Mesenteric fat pad (tissue), 1 donor: ENCODE measurements around the gene HLA-E. TPM values are rescaled to one million over a fixed set of nuclear protein-coding genes. Genes with fewer than 3 reads are reported as not detected.
A peak's percentile ranks its signal among the peaks of the same experiment; 100 is the strongest.
"Not testable (repeated sequence)": the region's sequence is repeated elsewhere in the genome, so short reads cannot be mapped to it uniquely, and the experiment has no call there.

Source experiments
- DNase-seq: peaks from one replicate; pipeline ENCODE4 v3.0.0-alpha.2; 2020; ENCODE audit warnings: low spot score
- total RNA-seq: library from RNA; stranded (reverse); fragmentation: NEBNext Ultra II Directional; extraction: Animal tissue kit (Norgen Biotek cat#: 25700); gene quantifications from one replicate; pipeline ENCODE4 v1.2.1, GENCODE V29; 2021
- donor health status: DM: yes; HTN: yes; CAD: no.

HLA-E gene
- total RNA-seq, 1 donor from 2014 or later, result 450 TPM

DNA sequence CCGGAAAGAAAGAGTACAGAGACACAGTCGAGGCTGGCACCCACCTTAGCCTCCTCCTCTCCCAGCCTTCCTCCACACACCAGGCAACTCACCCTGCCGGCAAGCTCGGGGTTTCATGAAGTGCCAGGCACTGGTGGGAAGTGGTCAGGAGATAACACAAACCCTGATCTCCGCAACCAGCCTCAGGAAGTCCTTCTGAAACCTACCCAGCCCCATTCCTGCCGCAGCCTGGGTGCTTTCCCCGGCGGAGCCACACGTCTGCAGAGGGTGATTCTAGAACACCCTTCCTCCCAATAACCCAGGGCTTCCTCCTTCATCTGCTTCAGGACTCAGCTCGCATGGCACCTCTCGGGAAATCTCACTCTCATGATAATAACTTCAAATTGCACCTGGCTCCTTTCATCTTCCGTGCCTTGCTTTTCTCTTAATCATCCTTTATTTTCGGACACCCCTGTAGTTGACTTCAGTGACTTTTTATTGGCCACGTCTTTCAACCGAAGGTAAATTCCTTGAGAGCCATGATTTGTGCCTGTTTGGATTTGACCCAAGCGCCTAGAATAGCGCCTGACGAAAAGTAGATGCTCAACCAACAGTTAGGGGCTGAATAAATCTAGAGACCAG, 8.7 kb upstream of the HLA-E start:
- no peak for DNase-seq

DNA sequence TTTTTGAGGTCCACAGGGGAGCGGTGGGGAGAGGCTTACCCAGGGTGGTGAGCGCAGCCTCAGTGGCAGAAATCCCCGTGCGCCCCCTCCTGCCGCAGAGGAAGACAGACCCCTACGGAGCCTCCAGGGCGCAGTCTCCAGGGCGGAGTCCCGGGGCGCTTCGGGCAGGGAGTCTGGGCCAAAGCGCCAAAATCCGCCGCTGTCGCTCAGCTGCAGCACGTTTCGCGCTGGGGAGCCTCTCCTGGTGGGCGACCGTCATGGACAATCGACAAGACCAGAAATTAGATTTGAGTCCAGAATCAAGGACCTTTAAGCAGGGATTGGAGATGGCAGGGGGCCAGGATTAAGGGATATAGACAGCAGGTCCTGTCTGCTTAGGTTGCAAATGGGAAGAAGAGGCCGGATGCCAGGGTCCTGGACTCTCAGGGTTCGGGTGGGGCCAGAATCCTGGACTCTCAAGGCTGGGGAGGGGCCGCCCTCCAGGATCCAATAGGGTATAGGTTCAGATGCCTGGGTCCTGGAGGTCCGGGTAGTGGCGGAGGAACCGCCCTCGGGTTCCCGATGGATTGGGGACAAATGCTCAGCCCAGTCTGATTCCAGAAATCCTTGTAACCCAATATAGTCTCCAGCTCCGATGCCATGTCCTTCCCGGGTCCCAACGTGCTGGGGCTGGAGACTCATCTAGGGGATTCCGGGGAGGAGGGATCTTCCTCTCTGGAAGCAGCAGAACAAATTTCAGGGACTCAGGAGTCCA, 7.9 kb upstream of the HLA-E start:
- DNase-seq, result no peak

DNA sequence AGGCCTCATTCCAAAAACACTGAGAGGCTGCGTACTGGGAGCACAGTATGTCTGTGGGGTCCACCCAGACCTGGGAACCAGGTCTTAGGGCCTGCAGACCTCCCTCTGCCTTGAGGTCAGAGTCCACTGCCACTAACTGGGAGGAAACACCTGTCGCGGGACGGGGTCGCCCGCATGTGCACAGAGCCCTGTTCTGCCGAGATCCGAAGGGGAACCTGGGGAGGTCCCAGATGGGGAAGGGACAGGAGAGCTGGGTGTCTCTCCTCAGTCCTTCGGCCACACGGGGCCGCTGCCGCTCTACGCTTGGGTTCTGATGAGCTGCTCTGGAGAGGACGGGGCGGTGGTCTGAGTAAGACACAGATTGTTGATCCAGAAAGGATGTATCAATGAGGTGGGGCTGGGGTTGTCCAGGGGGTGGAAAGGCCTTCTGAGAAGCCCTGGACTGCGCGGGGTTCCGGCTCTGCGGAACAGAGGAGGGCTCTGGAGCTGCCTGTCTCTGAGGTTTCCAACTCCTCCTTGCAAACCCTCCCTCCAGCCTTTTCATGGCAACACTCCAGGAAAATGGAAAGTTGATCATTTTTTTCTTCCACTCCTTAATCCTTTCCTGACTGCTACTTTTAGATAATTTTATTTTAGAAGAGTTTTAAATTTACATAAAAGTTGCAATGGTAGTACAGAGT, 7.2 kb upstream of the HLA-E start:
- DNase-seq, result not testable (repeated sequence)

DNA sequence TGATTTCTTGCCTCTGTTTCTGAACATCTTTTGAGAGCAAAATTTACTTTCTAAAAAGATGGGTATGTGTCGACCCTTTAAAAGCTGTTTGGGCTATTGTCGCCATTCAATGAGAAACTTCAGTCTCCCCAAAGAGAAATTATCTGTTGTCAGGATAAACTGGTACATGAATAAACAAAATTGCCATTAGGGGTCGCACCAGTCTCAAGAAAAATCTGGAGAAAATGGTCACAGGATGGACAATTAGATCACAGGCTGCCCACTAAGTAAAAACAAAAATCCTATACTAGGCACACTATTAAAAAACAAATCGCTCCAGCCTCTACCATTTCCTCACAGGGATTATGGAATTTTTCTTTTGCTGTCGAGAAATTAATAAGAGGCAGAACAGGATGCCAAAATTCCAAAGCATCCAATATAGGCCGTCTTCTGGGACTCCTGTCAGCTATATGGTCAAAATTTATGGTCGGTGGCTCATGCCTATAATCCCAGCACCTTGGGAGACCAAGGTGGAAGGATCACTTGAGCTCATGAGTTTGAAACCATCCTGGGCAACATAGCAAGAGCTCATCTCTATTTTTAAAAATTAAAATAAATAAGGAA, 5.5 kb upstream of the HLA-E start:
- DNase-seq, result no peak

DNA sequence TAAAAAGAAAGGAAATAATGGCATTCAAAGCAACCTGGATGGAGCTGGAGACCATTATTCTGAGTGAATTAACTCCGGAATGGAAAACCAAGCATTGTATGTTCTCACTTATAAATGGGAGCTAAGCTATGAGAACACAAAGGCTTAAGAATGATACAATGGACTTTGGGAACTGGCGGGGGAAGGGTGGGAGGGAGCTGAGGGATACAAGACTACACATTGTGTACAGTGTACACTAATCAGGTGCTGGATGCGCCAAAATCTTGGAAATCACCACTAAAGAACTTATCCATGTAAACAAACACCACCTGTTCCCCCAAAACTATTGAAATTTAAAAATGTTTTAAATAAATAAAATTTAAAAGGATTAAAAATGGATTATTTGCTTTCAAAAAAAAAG, 4.1 kb upstream of the HLA-E start:
- DNase-seq, result no peak

DNA sequence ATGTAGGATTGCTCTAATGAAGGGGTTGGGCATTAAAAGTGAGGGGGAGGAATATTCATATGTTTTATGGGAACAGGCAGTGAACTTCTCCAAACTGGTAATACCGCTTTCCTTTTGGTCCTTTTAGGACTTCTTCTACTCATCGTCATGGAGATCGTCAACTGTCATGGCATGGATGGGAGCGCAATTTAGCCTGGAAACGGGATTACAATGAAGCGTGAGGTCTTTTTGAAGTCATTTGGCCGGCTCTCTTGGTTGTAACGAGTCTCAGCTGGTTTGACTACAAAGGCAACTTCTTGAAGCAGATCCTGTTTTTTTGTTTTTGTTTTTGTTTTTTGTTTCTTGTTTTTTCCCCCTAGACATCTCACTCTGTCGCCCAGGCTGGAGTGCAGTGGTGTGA, 1.4 kb upstream of the HLA-E start:
- no peak for DNase-seq

DNA sequence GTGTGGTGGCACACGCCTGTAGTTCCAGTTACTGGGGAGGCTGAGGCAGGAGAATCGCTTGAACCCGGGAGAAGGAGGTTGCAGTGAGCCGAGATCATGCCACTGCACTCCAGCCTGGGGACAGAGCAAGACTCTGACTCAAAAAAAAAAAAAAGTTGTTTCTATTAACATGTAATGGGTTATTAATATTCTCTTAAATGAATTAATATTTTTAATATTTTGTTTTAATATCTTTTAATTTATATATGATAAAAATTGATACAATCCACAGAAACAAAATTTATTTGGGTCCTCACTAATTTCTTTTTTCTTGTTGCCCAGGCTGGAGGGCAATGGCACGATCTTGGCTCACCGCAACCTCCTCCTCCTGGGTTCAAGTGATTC, 620 bp upstream of the HLA-E start:
- not testable (repeated sequence) for DNase-seq

DNA sequence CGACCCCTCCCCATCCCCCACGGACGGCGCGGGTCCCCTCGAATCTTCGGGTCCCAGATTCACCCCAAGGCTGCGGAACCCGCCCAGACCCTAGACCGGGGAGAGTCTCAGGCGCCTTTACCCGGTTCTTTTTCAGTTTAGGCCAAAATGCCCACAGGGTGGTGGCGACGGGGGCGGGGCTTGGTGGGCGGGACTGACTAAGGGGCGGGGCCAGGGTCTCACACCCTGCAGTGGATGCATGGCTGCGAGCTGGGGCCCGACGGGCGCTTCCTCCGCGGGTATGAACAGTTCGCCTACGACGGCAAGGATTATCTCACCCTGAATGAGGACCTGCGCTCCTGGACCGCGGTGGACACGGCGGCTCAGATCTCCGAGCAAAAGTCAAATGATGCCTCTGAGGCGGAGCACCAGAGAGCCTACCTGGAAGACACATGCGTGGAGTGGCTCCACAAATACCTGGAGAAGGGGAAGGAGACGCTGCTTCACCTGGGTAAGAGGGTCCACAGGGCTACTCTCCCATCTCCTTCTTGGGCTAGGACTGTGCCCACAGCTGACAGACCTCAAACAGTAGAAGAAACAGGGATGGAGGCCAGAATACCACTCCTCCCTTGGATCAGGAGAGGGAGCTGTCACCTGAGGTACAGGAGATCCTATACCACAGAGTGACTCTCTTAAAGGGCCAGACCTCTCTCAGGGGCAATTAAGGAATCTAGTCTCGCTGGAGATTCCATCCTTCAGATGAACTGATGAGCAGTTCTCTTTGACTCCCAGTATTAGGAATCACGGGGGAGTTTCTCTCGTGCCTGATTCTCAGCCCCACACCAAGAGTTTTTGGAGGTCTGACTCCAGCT, 942 bp downstream of the HLA-E start:
- DNase-seq, result peak; percentile 93

DNA sequence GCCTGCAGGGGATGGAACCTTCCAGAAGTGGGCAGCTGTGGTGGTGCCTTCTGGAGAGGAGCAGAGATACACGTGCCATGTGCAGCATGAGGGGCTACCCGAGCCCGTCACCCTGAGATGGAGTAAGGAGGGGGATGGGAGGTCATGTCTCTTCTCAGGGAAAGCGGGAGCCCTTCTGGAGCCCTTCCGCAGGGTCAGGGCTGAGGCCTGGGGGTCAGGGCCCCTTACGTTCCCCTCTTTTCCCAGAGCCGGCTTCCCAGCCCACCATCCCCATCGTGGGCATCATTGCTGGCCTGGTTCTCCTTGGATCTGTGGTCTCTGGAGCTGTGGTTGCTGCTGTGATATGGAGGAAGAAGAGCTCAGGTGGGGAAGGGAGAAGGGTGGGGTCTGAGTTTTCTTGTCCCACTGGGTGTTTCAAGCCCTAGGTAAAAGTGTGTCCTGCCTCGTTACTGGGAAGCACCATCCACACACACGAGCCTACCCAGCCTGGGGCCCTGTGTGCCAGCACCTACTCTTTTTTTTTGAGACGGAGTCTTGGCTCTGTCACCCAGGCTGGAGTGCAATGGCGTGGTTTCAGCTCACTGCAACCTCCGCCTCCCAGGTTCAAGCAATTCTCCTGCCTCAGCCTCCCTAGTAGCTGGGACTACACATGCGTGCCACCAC, 2.1 kb downstream of the HLA-E start:
- DNase-seq, result not testable (repeated sequence)

DNA sequence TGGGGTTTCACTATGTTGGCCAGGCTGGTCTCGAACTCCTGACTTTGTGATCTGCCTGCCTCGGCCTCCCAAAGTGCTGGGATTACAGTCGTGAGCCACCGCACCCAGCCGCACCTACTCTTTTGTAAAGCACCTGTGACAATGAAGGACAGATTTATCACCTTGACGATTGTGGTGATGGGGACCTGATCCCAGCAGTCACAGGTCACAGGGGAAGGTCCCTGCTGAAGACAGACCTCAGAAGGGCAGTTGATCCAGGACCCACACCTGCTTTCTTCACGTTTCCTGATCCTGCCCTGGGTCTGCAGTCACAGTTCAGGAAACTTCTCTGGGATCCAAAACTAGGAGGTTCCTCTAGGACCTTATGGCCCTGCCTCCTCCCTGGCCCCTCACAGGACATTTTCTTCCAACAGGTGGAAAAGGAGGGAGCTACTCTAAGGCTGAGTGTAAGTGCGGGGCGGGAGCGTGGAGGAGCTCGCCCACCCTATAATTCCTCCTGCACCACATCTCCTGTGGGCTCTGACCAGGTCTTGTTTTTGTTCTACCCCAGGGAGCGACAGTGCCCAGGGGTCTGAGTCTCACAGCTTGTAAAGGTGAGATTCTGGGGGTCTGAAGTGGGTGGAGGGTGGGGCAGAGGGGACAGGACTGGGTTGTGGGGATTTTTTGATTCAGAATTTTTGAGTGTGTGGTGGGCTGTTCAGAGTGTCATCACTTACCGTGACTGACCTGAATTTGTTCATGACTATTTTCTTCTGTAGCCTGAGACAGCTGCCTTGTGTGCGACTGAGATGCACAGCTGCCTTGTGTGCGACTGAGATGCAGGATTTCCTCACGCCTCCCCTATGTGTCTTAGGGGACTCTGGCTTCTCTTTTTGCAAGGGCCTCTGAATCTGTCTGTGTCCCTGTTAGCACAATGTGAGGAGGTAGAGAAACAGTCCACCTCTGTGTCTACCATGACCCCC, 3.0 kb downstream of the HLA-E start:
- peak; percentile 6 for DNase-seq

DNA sequence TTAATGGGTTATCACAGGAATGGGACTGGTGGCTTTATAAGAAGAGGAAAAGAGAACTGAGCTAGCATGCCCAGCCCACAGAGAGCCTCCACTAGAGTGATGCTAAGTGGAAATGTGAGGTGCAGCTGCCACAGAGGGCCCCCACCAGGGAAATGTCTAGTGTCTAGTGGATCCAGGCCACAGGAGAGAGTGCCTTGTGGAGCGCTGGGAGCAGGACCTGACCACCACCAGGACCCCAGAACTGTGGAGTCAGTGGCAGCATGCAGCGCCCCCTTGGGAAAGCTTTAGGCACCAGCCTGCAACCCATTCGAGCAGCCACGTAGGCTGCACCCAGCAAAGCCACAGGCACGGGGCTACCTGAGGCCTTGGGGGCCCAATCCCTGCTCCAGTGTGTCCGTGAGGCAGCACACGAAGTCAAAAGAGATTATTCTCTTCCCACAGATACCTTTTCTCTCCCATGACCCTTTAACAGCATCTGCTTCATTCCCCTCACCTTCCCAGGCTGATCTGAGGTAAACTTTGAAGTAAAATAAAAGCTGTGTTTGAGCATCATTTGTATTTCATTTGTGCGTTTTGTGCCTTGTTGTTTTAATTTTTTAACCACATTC, 4.4 kb downstream of the HLA-E start:
- DNase-seq, result peak; percentile 14

DNA sequence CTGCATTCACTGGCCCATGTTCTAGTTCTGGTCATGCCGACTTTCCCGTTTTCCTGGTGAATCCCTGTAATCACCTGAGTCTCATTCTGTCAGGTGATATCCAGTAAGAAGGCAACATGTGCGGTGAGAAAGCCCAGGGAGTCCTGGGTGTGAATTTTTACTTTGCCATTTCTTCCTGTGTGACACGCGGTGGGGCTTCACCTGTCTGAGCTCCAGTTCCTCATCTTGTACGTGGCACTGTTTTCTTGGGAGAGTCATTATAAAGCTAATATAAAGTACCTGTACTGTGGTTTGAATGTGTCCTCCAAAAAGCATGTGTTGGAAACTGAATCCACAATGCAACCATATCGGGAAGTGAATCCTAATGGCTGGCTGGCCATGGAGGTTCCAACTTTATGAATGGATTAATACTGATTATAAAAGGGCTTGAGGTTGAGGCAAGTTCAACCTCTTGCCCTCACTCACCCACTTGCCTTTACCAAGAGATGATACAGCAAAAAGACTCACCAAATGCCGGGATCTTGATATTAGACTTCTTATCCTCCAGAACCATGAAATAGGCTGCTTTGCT, 5.1 kb downstream of the HLA-E start:
- peak; percentile 51 for DNase-seq

DNA sequence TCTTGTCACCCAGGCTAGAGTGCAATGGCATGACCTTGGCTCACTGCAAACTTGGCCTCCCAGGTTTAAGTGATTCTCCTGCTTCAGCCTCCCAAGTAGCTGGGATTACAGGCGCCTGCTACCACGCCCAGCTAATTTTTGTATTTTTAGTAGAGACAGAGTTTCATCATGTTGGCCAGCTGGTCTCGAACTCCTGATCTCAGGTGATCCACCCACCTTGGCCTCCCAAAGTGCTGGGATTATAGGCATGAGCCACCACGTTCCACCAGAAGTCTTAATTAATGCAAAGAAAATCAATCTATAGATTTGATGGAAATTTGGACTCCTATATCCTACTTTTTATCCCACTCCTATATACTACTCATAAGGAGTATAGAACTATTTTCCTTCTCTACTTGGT, 5.8 kb downstream of the HLA-E start:
- DNase-seq, result not testable (repeated sequence)

DNA sequence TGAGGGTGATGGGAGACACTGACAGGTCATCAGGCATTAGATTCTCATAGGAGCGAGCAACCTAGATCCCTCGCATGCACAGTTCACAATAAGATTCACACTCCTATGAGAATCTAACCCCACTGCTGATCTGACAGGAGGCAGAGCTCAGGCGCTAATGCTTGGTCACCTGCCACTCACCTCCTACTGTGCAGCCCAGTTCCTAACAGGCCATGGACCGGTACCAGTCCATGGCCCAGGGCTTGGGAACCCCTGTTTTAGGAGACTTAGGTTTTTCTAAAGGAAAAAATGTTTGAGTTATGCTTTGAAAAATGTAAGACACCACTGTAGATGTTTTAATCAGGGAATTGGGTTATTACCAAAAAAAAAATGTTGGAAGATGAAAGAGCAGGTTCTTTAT, 6.7 kb downstream of the HLA-E start:
- peak; percentile 14 for DNase-seq

DNA sequence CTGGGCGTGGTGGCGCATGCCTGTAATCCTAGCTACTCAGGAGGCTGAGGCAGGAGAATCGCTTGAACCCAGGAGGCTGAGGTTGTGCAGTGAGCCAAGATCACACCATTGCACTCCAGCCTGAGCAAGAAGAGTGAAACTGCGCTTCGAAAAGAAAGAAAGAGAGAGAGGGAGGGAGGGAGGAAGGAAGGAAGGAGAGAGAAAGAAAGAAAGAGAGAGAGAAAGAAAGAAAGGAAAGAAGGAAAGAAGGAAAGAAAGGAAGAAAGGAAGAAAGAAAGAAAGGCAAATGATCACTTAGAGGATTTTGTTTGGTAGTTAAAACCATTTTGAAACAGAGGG, 7.9 kb downstream of the HLA-E start:
- not testable (repeated sequence) for DNase-seq

DNA sequence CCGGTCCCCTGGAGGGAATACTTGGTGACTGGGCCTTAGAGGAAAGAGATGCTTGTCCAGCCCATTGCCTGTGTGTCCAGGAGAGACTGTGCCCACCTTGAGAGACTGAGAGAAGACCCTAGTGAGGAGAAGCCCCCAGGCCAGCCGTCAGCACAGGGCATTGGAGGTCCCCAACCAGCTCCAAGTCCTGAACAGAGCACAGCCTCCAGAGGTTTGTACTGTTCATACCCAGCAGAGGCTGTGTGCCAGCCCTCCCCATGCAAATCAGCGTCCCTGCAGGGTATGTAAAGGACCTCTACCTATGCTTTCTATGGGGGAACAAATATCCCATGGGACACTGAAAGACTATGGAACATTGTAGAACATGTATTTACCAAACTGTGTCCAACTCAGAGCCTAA, 8.4 kb downstream of the HLA-E start:
- no peak for DNase-seq

DNA sequence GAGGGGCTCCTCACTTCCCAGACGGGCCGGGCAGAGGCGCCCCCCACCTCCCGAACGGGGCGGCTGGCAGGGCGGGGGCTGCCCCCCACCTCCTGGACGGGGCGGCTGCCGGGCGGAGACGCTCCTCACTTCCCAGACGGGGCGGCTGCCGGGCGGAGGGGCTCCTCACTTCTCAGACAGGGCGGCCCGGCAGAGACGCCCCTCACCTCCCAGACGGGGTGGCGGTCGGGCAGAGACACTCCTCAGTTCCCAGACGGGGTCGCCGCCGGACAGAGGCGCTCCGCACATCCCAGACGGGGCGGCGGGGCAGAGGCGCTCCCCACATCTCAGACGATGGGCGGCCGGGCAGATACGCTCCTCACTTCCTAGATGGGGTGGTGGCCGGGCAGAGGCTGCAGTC, 9.4 kb downstream of the HLA-E start:
- DNase-seq, result not testable (repeated sequence)

DNA sequence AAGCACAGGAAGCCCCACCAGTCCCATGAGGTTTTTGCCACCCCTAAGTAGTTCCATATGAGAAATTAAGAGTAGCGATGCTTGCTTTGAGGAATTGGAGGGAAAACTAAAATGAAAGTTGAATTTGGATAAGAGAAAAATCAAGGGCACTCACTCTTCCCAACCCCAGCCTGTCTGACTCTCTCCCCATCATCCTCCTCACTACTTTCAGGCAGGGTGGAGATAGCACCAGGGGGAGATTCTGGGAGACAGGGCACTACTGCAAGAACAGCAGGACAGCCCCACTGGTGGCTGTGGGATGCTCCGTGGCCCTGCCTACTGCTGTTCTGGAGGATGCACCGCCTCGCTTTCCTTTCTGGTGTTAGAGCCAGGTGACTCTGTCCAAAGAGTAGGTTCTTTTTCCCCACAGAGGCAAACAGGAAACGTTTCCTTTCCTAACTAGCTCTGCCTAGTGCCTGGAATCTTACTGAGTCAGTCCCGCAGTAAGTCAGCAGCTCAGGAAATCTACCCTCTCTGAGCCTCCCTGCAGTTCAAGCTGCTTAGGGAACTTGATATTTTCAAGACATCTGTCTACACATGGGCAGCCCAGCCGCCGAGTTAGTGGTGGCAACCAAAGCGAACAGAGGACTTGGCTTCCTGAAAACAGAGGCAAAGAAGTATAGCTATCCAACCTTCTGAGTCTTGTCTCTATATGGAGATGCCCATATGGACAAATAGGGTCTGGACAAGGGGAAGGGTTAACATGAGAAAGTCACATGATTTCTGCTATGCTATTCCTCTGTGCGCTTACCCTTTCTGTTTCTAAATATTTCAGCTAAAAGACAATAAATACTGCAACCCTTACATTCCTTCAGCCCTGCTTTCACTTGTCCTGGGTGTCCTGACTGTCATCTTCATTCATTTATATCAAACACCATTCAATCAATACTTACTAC, 11.4 kb downstream of the HLA-E start:
- DNase-seq, result no peak
